Measurements from ENCODE around the gene TMEM39A. TPM values are rescaled to one million over a fixed set of nuclear protein-coding genes. Genes with fewer than 3 reads are reported as not detected.

TMEM39A gene
- polyA plus RNA-seq, 3 donors = 9.6 to 12.2 (median 11.6) TPM

GRCh38 chr3:119427669-119428068 lies 35.7 kb downstream of the TMEM39A start:
- H3K9me3 ChIP-seq (replicated peaks in 1 of 2; ENCODE audit: control insufficient read depth in 1 of 2, insufficient read depth in 1 of 2, low read length in 2 of 2) = peaks cover 0 to 56% of the 10 kb centered on the region in 2 donors
- no peaks in the 10 kb centered on the region for H4K20me1 ChIP-seq (ENCODE audit: insufficient read depth, low read length)
- intact Hi-C loops (cut with micrococcal nuclease) = no loop called here
- no peak overlapping the region for H3K27ac ChIP-seq (ENCODE audit: low read depth in 1 of 2, low read length in 2 of 2)
- H3K4me1 Mint-ChIP-seq = peaks cover 3% of the 10 kb centered on the region
- no peak overlapping the region for H2AFZ ChIP-seq (ENCODE audit: insufficient read depth, low read depth, low read length, poor library complexity, severe bottlenecking)
- no peak overlapping the region for H3K9ac ChIP-seq (ENCODE audit: insufficient read depth, low read length, poor library complexity, severe bottlenecking)
- peaks cover 0 to 4% (median 0%) of the 10 kb centered on the region in 3 donors for H3K27me3 Mint-ChIP-seq (ENCODE audit: low read depth in 3 of 3)
- peaks cover 33 to 55% (median 44%) of the 10 kb centered on the region in 7 donors for H3K9me3 Mint-ChIP-seq
- H3K4me3 ChIP-seq (replicated peaks in 1 of 3; ENCODE audit: low read depth in 2 of 3, low read length in 3 of 3) = no peak overlapping the region
- no peaks in the 10 kb centered on the region for H3K27me3 ChIP-seq (ENCODE audit: control insufficient read depth in 2 of 2, insufficient read depth in 2 of 2, low read length in 2 of 2)
- peaks cover 36 to 47% of the 10 kb centered on the region in 2 donors for H3K36me3 Mint-ChIP-seq
- H3K27ac Mint-ChIP-seq = no peak overlapping the region
- no peaks in the 10 kb centered on the region for H3K4me1 ChIP-seq (ENCODE audit: control insufficient read depth in 1 of 2, insufficient read depth in 2 of 2, low read length in 2 of 2)
- H3K79me2 ChIP-seq (ENCODE audit: insufficient read depth, low read length) = no peaks in the 10 kb centered on the region
- peaks cover 37 to 43% of the 10 kb centered on the region in 2 donors for H3K36me3 ChIP-seq (replicated peaks in 1 of 2; ENCODE audit: control insufficient read depth in 1 of 2, insufficient read depth in 2 of 2, low read length in 2 of 2)
- no peak overlapping the region for H3K4me2 ChIP-seq (replicated peaks; ENCODE audit: extremely low read depth, low read length, poor library complexity, severe bottlenecking)
- no CpG with 5 or more reads among the region's 1 CpG for WGBS (ENCODE audit: insufficient coverage)
- no peak for DNase-seq
- H3K4me3 Mint-ChIP-seq = no peak overlapping the region
- TF ChIP-seq CTCF (IDR thresholded peaks at IDR 0.05) = no peak

- H3K36me3 ChIP-seq (replicated peaks in 1 of 2; ENCODE audit: control insufficient read depth in 1 of 2, insufficient read depth in 2 of 2, low read length in 2 of 2) = peaks cover 10 to 34% of the 10 kb centered on the region in 2 donors
- H3K79me2 ChIP-seq (ENCODE audit: insufficient read depth, low read length) = no peaks in the 10 kb centered on the region
- H3K4me1 ChIP-seq (ENCODE audit: control insufficient read depth in 1 of 2, insufficient read depth in 2 of 2, low read length in 2 of 2) = no peaks in the 10 kb centered on the region
- H3K4me2 ChIP-seq (replicated peaks; ENCODE audit: extremely low read depth, low read length, poor library complexity, severe bottlenecking) = no peak overlapping the region
- Mint-ChIP-seq H3K27ac (peak overlapping the region in 1 of 7 donors; percentile 52), H3K36me3 (peaks cover 26 to 27% of the 10 kb centered on the region in 2 donors), H3K9me3 (peaks cover 0 to 11% (median 2%) of the 10 kb centered on the region in 7 donors), H3K27me3 (ENCODE audit: low read depth in 3 of 3) (no peaks in the 10 kb centered on the region), H3K4me1 (peaks cover 3% of the 10 kb centered on the region), H3K4me3 (no peak overlapping the region)
- intact Hi-C loops (cut with micrococcal nuclease) = no loop called here
- H2AFZ ChIP-seq (ENCODE audit: insufficient read depth, low read depth, low read length, poor library complexity, severe bottlenecking) = no peak overlapping the region
- no peak for DNase-seq
- WGBS (ENCODE audit: insufficient coverage) = 0% methylated on average over 1 of the region's 2 CpGs
- H4K20me1 ChIP-seq (ENCODE audit: insufficient read depth, low read length) = no peaks in the 10 kb centered on the region
- TF ChIP-seq CTCF (IDR thresholded peaks at IDR 0.05) = no peak
- H3K9ac ChIP-seq (ENCODE audit: insufficient read depth, low read length, poor library complexity, severe bottlenecking) = no peak overlapping the region
- no peaks in the 10 kb centered on the region for H3K9me3 ChIP-seq (replicated peaks in 1 of 2; ENCODE audit: control insufficient read depth in 1 of 2, insufficient read depth in 1 of 2, low read length in 2 of 2)
- H3K27ac ChIP-seq (ENCODE audit: low read depth in 1 of 2, low read length in 2 of 2) = no peak overlapping the region
- H3K27me3 ChIP-seq (ENCODE audit: control insufficient read depth in 2 of 2, insufficient read depth in 2 of 2, low read length in 2 of 2) = no peaks in the 10 kb centered on the region
- H3K4me3 ChIP-seq (replicated peaks in 1 of 3; ENCODE audit: low read depth in 2 of 3, low read length in 3 of 3) = no peak overlapping the region
Measured at GRCh38 chr3:119420196-119420595, 43.2 kb downstream of the TMEM39A start.

Data from CD14-positive monocyte (primary cell).